HepG2 (cell line): Measurements from ENCODE around the gene MED4. TPM values are rescaled to one million over a fixed set of nuclear protein-coding genes. Genes with fewer than 3 reads are reported as not detected.

Source experiments
- ARID5B ChIP-seq: IDR thresholded peaks from 2 replicates; pipeline ENCODE4 v1.4.0; 2020; ENCODE audit warnings: mild to moderate bottlenecking, missing genetic modification reagents
- CHCHD3 ChIP-seq: sonication (generic); formaldehyde crosslinking; IDR thresholded peaks from 2 replicates; pipeline ENCODE4 v1.8.0; 2022; ENCODE audit warnings: mild to moderate bottlenecking, missing genetic modification reagents, moderate library complexity
- CSRNP1 ChIP-seq: sonication (generic); formaldehyde crosslinking; IDR thresholded peaks from 2 replicates; pipeline ENCODE4 v1.8.1; 2023; ENCODE audit warnings: mild to moderate bottlenecking, missing genetic modification reagents
- ELF3 ChIP-seq: IDR thresholded peaks from 2 replicates; pipeline ENCODE4 v1.6.1; 2016; ENCODE audit warnings: missing genetic modification reagents, missing compliant biosample characterization
- HNRNPK ChIP-seq: fragments of 200-400 bp; formaldehyde crosslinking; IDR thresholded peaks from 2 replicates; pipeline ENCODE4 v1.6.1; 2018; ENCODE audit warnings: low read length, low read depth, moderate library complexity, mild to moderate bottlenecking; ENCODE audit not compliant: poor library complexity, severe bottlenecking
- HNRNPUL1 ChIP-seq: fragments of 200-400 bp; formaldehyde crosslinking; IDR thresholded peaks from 2 replicates; pipeline ENCODE4 v1.6.1; 2017; ENCODE audit warnings: low read depth, mild to moderate bottlenecking, low read length, moderate library complexity
- NFRKB ChIP-seq: fragments of 450-650 bp; IDR thresholded peaks from 2 replicates; pipeline ENCODE4 v1.6.1; 2017
- NKX3-1 ChIP-seq: sonication (generic); formaldehyde crosslinking; IDR thresholded peaks from 2 replicates; pipeline ENCODE4 v1.5.0; 2020; ENCODE audit warnings: missing genetic modification reagents
- NPAS2 ChIP-seq: sonication (generic); formaldehyde crosslinking; IDR thresholded peaks from 2 replicates; pipeline ENCODE4 v1.8.0; 2022; ENCODE audit warnings: mild to moderate bottlenecking, missing genetic modification reagents, borderline replicate concordance
- YY1 ChIP-seq: IDR thresholded peaks from 2 replicates; pipeline ENCODE4 v1.6.1; 2011; ENCODE audit warnings: low read length, low read depth, moderate library complexity, mild to moderate bottlenecking; ENCODE audit not compliant: insufficient read depth, insufficient replicate concordance
- ZBTB4 ChIP-seq: sonication (generic); formaldehyde crosslinking; IDR thresholded peaks from 2 replicates; pipeline ENCODE4 v1.4.0; 2020; ENCODE audit warnings: missing genetic modification reagents, mild to moderate bottlenecking, borderline replicate concordance
- ZNF512B ChIP-seq: sonication (generic); formaldehyde crosslinking; IDR thresholded peaks from 2 replicates; pipeline ENCODE4 v1.5.1; 2020; ENCODE audit warnings: missing genetic modification reagents, mild to moderate bottlenecking, borderline replicate concordance
- ZNF776 ChIP-seq: sonication (generic); formaldehyde crosslinking; IDR thresholded peaks from 2 replicates; pipeline ENCODE4 v1.4.0; 2020; ENCODE audit warnings: mild to moderate bottlenecking, missing genetic modification reagents
- polyA plus RNA-seq, 8 experiments: library from polyadenylated mRNA; depleted of rRNA in 3 of 8; stranded (reverse) in 7 of 8; unstranded in 1 of 8; fragments of >200 nt; fragmentation: Illumina TruSeq in 4 of 8; extraction: Trizol in 4 of 8; gene quantifications; 2 replicates each; pipeline versions ENCODE4 v1.2.1 to v1.2.3, GENCODE V29; 2011 to 2016; ENCODE audit warnings: low read depth in 4 of 8, missing spikeins in 1 of 8, mixed read lengths in 1 of 8; ENCODE audit not compliant: insufficient read depth in 1 of 8
- total RNA-seq, 5 experiments: library from RNA; depleted of rRNA; stranded (reverse); fragments of >200 nt; fragmentation: Illumina TruSeq; extraction: Trizol; gene quantifications; 2 replicates each; pipeline ENCODE4 v1.2.3, GENCODE V29; 2016; ENCODE audit warnings: low read depth in 1 of 5

MED4 gene
- total and polyA plus RNA-seq, 2 of the 13 experiments (the other 11 are each of a cell fraction or from before 2014, with no cell fraction given): 49.4 to 57.8 TPM

GRCh38 chr13:48110931-48111721, 16.2 kb upstream of the MED4 start (continued):
- TF ChIP-seq HNRNPK (no peak), ZBTB4 (no peak), YY1 (no peak), HNRNPUL1 (no peak), NFRKB (no peak), NPAS2 (CRISPR knock-in tag) (no peak), ARID5B (peak; percentile 29; the same call in 1 of the 2 replicates), ZNF776 (CRISPR knock-in tag) (no peak), ZNF512B (CRISPR knock-in tag) (no peak), CSRNP1 (no peak), NKX3-1 (no peak), CHCHD3 (no peak), ELF3 (CRISPR knock-in tag) (no peak)
